ENCODE data around the gene CBX8. TPM values are rescaled to one million over a fixed set of nuclear protein-coding genes. Genes with fewer than 3 reads are reported as not detected.

CBX8 gene
- total RNA-seq, 3 donors from 2014 or later (not counting 1 experiment from before 2014, with no cell fraction given) = 4.0 to 6.4 (median 5.8) TPM

- Mint-ChIP-seq H3K9me3 (no peaks in the 10 kb centered on the region), H3K27me3 (ENCODE audit: low read depth in 2 of 2) (peaks cover 8 to 18% of the 10 kb centered on the region in 2 donors), H3K4me1 (peaks cover 20 to 21% of the 10 kb centered on the region in 2 donors), H3K36me3 (no peaks in the 10 kb centered on the region), H3K4me3 (no peak overlapping the region), H3K27ac (no peak overlapping the region)
- Histone ChIP-seq H3K4me1 (ENCODE audit: control insufficient read depth, insufficient read depth, low read length) (peaks cover 44% of the 10 kb centered on the region), H3K4me3 (ENCODE audit: low read length) (no peak overlapping the region), H3K27me3 (ENCODE audit: control insufficient read depth, insufficient read depth, low read length) (peaks cover 4% of the 10 kb centered on the region), H3K27ac (ENCODE audit: low read length) (no peak overlapping the region), H3K9me3 (ENCODE audit: control insufficient read depth, insufficient read depth, low read length) (no peaks in the 10 kb centered on the region), H3K36me3 (ENCODE audit: control insufficient read depth, insufficient read depth, low read length) (peaks cover 8% of the 10 kb centered on the region)
- DNase-seq (no peak), ATAC-seq (no peak)
- intact Hi-C loops (cut with micrococcal nuclease) = no loop called here
- TF ChIP-seq CTCF (IDR thresholded peaks at IDR 0.05) = no peak
- WGBS (ENCODE audit: insufficient coverage) = 88% methylated on average over 2 of the region's 2 CpGs
Observed at GRCh38 chr17:79829457-79829856, 32.6 kb upstream of the CBX8 start.

- WGBS (ENCODE audit: insufficient coverage) = 94% methylated on average over 2 of the region's 2 CpGs
- H3K4me3 ChIP-seq (ENCODE audit: low read length) = no peak overlapping the region
- Mint-ChIP-seq H3K27me3 (ENCODE audit: low read depth in 2 of 2) (peaks cover 10 to 22% of the 10 kb centered on the region in 2 donors), H3K36me3 (no peaks in the 10 kb centered on the region), H3K9me3 (no peaks in the 10 kb centered on the region), H3K4me1 (peaks cover 19 to 22% of the 10 kb centered on the region in 2 donors), H3K27ac (no peak overlapping the region), H3K4me3 (no peak overlapping the region)
- H3K36me3 ChIP-seq (ENCODE audit: control insufficient read depth, insufficient read depth, low read length) = peaks cover 7% of the 10 kb centered on the region
- ATAC-seq (no peak), DNase-seq (no peak)
- peaks cover 7% of the 10 kb centered on the region for H3K27me3 ChIP-seq (ENCODE audit: control insufficient read depth, insufficient read depth, low read length)
- H3K4me1 ChIP-seq (ENCODE audit: control insufficient read depth, insufficient read depth, low read length) = peaks cover 44% of the 10 kb centered on the region
- H3K27ac ChIP-seq (ENCODE audit: low read length) = no peak overlapping the region
- intact Hi-C loops (cut with micrococcal nuclease) = no loop called here
- H3K9me3 ChIP-seq (ENCODE audit: control insufficient read depth, insufficient read depth, low read length) = no peaks in the 10 kb centered on the region
- no peak for TF ChIP-seq CTCF (IDR thresholded peaks at IDR 0.05)
Observed at GRCh38 chr17:79829004-79829403, 32.1 kb upstream of the CBX8 start.

- Histone ChIP-seq H3K4me1 (ENCODE audit: control insufficient read depth, insufficient read depth, low read length) (peaks cover 30% of the 10 kb centered on the region), H3K9me3 (ENCODE audit: control insufficient read depth, insufficient read depth, low read length) (no peaks in the 10 kb centered on the region), H3K27me3 (ENCODE audit: control insufficient read depth, insufficient read depth, low read length) (peaks cover 7% of the 10 kb centered on the region), H3K4me3 (ENCODE audit: low read length) (no peak overlapping the region), H3K36me3 (ENCODE audit: control insufficient read depth, insufficient read depth, low read length) (no peaks in the 10 kb centered on the region), H3K27ac (ENCODE audit: low read length) (no peak overlapping the region)
- Mint-ChIP-seq H3K4me3 (no peak overlapping the region), H3K27me3 (ENCODE audit: low read depth in 2 of 2) (peaks cover 20 to 28% of the 10 kb centered on the region in 2 donors), H3K4me1 (peaks cover 13 to 17% of the 10 kb centered on the region in 2 donors), H3K9me3 (no peaks in the 10 kb centered on the region), H3K27ac (no peak overlapping the region), H3K36me3 (no peaks in the 10 kb centered on the region)
- TF ChIP-seq CTCF (IDR thresholded peaks at IDR 0.05) = no peak
- intact Hi-C loops (cut with micrococcal nuclease) = no loop called here
- WGBS (ENCODE audit: insufficient coverage) = 90% methylated on average over 25 of the region's 26 CpGs
- DNase-seq = no peak
- ATAC-seq = no peak
Observed at GRCh38 chr17:79826841-79827578, 30.1 kb upstream of the CBX8 start.

Measured in natural killer cell (primary cell).